Measurements from ENCODE around the gene BPIFB3.
"Not testable (repeated sequence)": the region's sequence is repeated elsewhere in the genome, so short reads cannot be mapped to it uniquely, and the experiment has no call there.

The BPIFB3 gene

GRCh38 chr20:33028875-33029274 is 24.8 kb upstream of the BPIFB3 start:
- no peak for DNase-seq

GRCh38 chr20:33030076-33030475 is 23.6 kb upstream of the BPIFB3 start:
- DNase-seq, result no peak

GRCh38 chr20:33030569-33030968 is 23.1 kb upstream of the BPIFB3 start:
- DNase-seq, result no peak

GRCh38 chr20:33031531-33031930 is 22.2 kb upstream of the BPIFB3 start, which contains the start of gene BPIFB6:
Gene BPIFB6, plus strand, starts transcription at chr20:33031648. Its CDS starts 0 bp downstream, at chr20:33031648.
- no peak for DNase-seq

- DNase-seq, result no peak
Measured at GRCh38 chr20:33032555-33032954, 21.1 kb upstream of the BPIFB3 start.

GRCh38 chr20:33033381-33033780 is 20.3 kb upstream of the BPIFB3 start:
- DNase-seq, result no peak

GRCh38 chr20:33034115-33034514 is 19.6 kb upstream of the BPIFB3 start:
- no peak for DNase-seq

GRCh38 chr20:33034901-33035492 is 18.7 kb upstream of the BPIFB3 start:
- DNase-seq, result no peak

- DNase-seq, result no peak
Measured at GRCh38 chr20:33037456-33037855, 16.2 kb upstream of the BPIFB3 start.

GRCh38 chr20:33038243-33038642 is 15.5 kb upstream of the BPIFB3 start:
- no peak for DNase-seq

GRCh38 chr20:33042430-33042829 is 11.3 kb upstream of the BPIFB3 start:
- DNase-seq, result no peak

- no peak for DNase-seq
Measured at GRCh38 chr20:33042983-33043730, 10.5 kb upstream of the BPIFB3 start.

- DNase-seq, result no peak
Measured at GRCh38 chr20:33043731-33044181, 9.9 kb upstream of the BPIFB3 start.

GRCh38 chr20:33045129-33045721 is 8.5 kb upstream of the BPIFB3 start:
- DNase-seq, result not testable (repeated sequence)

GRCh38 chr20:33046412-33046811 is 7.3 kb upstream of the BPIFB3 start:
- DNase-seq, result no peak

- no peak for DNase-seq
Measured at GRCh38 chr20:33051333-33051732, 2.4 kb upstream of the BPIFB3 start.

- DNase-seq, result no peak
Measured at GRCh38 chr20:33054381-33054780, 678 bp downstream of the BPIFB3 start.

- no peak for DNase-seq
Measured at GRCh38 chr20:33054791-33055190, 1.1 kb downstream of the BPIFB3 start.

- DNase-seq, result no peak
Measured at GRCh38 chr20:33059136-33059535, 5.4 kb downstream of the BPIFB3 start.

GRCh38 chr20:33059741-33060390 is 6.2 kb downstream of the BPIFB3 start:
- DNase-seq, result no peak

- no peak for DNase-seq
Measured at GRCh38 chr20:33061658-33062028, 7.9 kb downstream of the BPIFB3 start.

- no peak for DNase-seq
Measured at GRCh38 chr20:33062105-33062824, 8.6 kb downstream of the BPIFB3 start.

GRCh38 chr20:33062825-33063149 is 9.1 kb downstream of the BPIFB3 start:
- DNase-seq, result no peak
